Measurements from ENCODE around the gene SCYGR7. TPM values are rescaled to one million over a fixed set of nuclear protein-coding genes. Genes with fewer than 3 reads are reported as not detected.

The SCYGR7 gene
- total RNA-seq, 3 donors from 2014 or later, result not detected

- no peaks in the 10 kb centered on the region for H3K36me3 ChIP-seq
- no peak for TF ChIP-seq POLR2A (IDR thresholded peaks at IDR 0.05)
- TF ChIP-seq CTCF (IDR thresholded peaks at IDR 0.05), result no peak
- no peak for TF ChIP-seq POLR2AphosphoS5 (IDR thresholded peaks at IDR 0.05)
- intact Hi-C loops (cut with DNase I; ENCODE audit: low total_unique reads), result loop anchor here (10.0 kb wide), 1 partner anchor 355 kb away; no protein-coding TSS in a partner anchor
Measured at GRCh38 chr2:227759411-227760118, 31.4 kb downstream of the SCYGR7 start.

GRCh38 chr2:227761740-227762476, 33.8 kb downstream of the SCYGR7 start:
- no peak overlapping the region for H3K27ac ChIP-seq
- no peaks in the 10 kb centered on the region for H3K27me3 ChIP-seq
- no peaks in the 10 kb centered on the region for H3K4me1 ChIP-seq
- TF ChIP-seq POLR2A (IDR thresholded peaks at IDR 0.05) (no peak), POLR2AphosphoS5 (IDR thresholded peaks at IDR 0.05) (no peak), CTCF (IDR thresholded peaks at IDR 0.05) (no peak)
- H3K4me3 ChIP-seq, result no peak overlapping the region
- intact Hi-C loops (cut with DNase I; ENCODE audit: low total_unique reads), result loop anchor here (10.0 kb wide), 1 partner anchor 357 kb away; no protein-coding TSS in a partner anchor
- no peak for DNase-seq (ENCODE audit: low spot score in 2 of 2)
- no peaks in the 10 kb centered on the region for H3K9me3 ChIP-seq
- H3K36me3 ChIP-seq, result no peaks in the 10 kb centered on the region

More at GRCh38 chr2:227759411-227760118, 31.4 kb downstream of the SCYGR7 start:
- DNase-seq (ENCODE audit: low spot score in 2 of 2), result no peak
- Histone ChIP-seq H3K4me3 (no peak overlapping the region), H3K4me1 (no peaks in the 10 kb centered on the region), H3K27ac (no peak overlapping the region), H3K27me3 (no peaks in the 10 kb centered on the region), H3K9me3 (no peaks in the 10 kb centered on the region)

GRCh38 chr2:227765788-227766372, 37.7 kb downstream of the SCYGR7 start:
- intact Hi-C loops (cut with DNase I; ENCODE audit: low total_unique reads), result loop anchor here (2.0 to 10.0 kb wide), 2 partner anchors 49 to 361 kb away; no protein-coding TSS in a partner anchor
- no peaks in the 10 kb centered on the region for H3K27me3 ChIP-seq
- H3K9me3 ChIP-seq, result no peaks in the 10 kb centered on the region
- no peaks in the 10 kb centered on the region for H3K36me3 ChIP-seq
- no peaks in the 10 kb centered on the region for H3K4me1 ChIP-seq
- no peak for TF ChIP-seq CTCF (IDR thresholded peaks at IDR 0.05)
- no peak for TF ChIP-seq POLR2AphosphoS5 (IDR thresholded peaks at IDR 0.05)
- TF ChIP-seq POLR2A (IDR thresholded peaks at IDR 0.05), result no peak
- H3K4me3 ChIP-seq, result no peak overlapping the region
- H3K27ac ChIP-seq, result no peak overlapping the region
- DNase-seq (ENCODE audit: low spot score in 2 of 2), result no peak

GRCh38 chr2:227766373-227766883, 38.3 kb downstream of the SCYGR7 start:
- Histone ChIP-seq H3K4me1 (no peaks in the 10 kb centered on the region), H3K36me3 (no peaks in the 10 kb centered on the region), H3K27ac (no peak overlapping the region), H3K27me3 (no peaks in the 10 kb centered on the region), H3K9me3 (no peaks in the 10 kb centered on the region), H3K4me3 (no peak overlapping the region)
- TF ChIP-seq CTCF (IDR thresholded peaks at IDR 0.05) (peak; percentile 69 to 92 (median 83)), POLR2A (IDR thresholded peaks at IDR 0.05) (no peak)
- intact Hi-C loops (cut with DNase I; ENCODE audit: low total_unique reads), result loop anchor here (10.0 kb wide), 1 partner anchor 362 kb away; no protein-coding TSS in a partner anchor
- peak; percentile 45 to 69 for DNase-seq (ENCODE audit: low spot score in 2 of 2)
